ENCODE results near the gene CPNE5.
"Not testable (repeated sequence)": the region's sequence is repeated elsewhere in the genome, so short reads cannot be mapped to it uniquely, and the experiment has no call there.

Gene CPNE5

DNA sequence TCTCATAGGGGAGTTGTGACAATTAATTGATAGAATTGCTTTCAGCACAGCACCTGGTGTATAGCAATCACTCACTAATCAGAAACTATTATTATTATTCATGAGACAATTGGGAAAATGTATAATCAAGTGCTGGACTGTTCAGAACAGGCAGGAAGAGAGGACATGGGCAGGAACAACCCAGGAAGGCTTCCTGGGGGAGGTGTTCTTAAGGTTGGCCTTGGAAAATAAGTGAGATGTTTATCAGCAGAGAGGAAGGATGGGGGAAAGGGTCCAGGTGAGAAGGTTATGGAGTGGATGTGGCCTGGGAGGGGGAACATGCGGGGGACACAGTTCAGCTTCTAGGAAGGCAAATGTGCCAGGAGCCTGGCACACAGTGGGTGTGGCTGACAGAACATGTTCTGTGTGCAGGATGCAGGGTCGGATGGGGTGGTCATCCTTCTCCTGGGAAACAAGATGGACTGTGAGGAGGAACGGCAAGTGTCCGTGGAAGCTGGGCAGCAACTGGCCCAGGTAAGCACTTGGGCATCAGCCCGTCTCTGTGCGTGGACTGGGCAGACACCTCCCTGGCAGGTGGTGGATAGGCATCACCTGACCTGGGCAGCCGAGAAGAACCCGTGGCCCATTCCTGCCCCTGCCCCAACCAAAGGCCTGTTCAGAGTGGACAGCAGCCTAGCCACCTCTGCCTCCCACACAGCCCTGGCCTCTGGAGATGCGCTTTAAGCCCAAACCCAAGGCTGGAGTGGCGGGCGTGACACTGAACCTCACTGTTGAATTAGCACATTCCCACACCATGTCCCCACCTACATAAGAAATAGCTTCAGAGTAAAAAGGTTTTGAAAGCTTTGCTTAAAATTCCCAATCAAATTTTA lies 110.7 kb downstream of the CPNE5 start:
- no peak overlapping the region for H3K4me3 ChIP-seq (ENCODE audit: low read depth, low read length)

- H3K4me3 ChIP-seq (ENCODE audit: low read depth, low read length), result no peak overlapping the region
Measured at GRCh38 chr6:36727505-36728021, 111.7 kb downstream of the CPNE5 start.

DNA sequence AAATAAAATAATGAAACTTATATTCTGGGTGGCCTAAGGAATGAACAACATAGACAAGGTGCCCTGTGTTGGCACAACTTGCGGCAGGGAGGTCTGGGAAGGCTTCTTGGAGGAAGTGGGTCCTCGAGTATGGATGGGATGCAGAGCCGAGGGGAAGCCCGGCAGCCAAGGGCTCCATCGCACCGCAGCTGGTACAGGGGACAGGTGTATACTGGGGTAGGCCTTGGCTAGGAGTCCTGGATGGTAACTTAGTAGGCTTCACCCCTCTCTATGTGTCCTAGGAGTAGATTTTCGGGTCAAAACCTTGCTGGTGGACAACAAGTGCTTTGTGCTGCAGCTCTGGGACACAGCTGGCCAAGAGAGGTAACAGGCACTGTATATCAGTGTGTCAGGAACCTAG lies 113.7 kb downstream of the CPNE5 start:
- no peak overlapping the region for H3K4me3 ChIP-seq (ENCODE audit: low read depth, low read length)

DNA sequence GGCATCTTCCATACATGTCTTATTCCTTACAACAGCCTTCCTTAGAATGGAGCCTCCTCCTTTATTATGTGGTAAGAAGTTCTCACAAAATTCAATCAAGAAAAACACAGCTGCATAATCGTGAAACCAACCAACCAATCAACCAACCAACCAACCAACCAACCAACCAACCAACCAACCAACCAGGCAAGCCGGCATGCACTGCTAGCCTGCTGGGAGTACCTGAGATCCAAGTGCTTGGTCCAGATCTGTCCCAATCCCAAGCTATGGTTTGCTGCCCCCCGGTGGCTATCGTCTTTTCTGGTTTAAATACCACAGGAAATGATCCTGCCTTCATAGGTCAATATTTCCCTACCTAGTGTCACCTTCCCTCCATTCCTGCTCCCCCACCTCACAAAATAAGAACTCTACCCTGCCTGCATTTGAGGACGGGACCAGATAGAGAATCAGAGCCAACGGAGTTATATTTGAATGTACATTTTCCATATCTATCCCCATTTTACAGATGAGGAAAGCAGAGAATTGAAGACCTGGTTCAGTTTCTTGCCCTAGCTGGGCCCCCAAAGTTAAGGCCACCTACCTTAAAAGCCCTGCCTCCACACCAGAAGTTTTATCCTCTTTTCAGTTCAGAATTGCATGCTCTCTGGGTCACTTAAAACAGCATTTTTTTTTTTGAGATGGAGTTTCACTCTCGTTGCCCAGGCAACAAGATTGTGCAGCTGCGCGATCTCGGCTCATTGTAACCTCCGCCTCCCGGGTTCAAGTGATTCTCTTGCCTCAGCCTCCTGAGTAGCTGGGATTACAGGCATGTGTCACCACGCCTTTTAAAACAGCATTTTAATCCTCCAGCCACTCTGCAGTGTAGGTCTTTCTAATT lies 114.5 kb downstream of the CPNE5 start:
- H3K4me3 ChIP-seq (ENCODE audit: low read depth, low read length), result no peak overlapping the region

- not testable (repeated sequence) for H3K4me3 ChIP-seq (ENCODE audit: low read depth, low read length)
Measured at GRCh38 chr6:36723992-36724391, 115.3 kb downstream of the CPNE5 start.

DNA sequence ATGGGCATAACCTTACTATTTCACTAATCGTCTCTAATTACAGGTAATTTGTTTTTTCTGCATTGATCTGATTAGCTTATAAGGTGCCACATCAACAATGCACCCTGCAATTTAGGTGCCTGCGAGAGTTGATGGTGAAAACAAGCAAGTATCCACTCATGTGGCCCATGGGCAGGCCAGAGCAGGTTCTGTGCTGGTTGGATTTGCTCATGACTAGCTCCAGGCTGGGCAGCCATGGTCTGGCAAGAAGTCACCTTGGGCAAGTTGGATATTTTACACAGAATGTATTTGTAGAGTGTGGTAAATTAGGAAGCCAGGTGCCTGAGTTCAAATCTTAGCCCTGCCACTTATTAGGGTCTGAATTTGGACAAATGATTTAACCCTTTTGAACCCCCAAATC lies 116.4 kb downstream of the CPNE5 start:
- no peak overlapping the region for H3K4me3 ChIP-seq (ENCODE audit: low read depth, low read length)

GRCh38 chr6:36722365-36722764 lies 116.9 kb downstream of the CPNE5 start:
- H3K4me3 ChIP-seq (ENCODE audit: low read depth, low read length), result no peak overlapping the region

DNA sequence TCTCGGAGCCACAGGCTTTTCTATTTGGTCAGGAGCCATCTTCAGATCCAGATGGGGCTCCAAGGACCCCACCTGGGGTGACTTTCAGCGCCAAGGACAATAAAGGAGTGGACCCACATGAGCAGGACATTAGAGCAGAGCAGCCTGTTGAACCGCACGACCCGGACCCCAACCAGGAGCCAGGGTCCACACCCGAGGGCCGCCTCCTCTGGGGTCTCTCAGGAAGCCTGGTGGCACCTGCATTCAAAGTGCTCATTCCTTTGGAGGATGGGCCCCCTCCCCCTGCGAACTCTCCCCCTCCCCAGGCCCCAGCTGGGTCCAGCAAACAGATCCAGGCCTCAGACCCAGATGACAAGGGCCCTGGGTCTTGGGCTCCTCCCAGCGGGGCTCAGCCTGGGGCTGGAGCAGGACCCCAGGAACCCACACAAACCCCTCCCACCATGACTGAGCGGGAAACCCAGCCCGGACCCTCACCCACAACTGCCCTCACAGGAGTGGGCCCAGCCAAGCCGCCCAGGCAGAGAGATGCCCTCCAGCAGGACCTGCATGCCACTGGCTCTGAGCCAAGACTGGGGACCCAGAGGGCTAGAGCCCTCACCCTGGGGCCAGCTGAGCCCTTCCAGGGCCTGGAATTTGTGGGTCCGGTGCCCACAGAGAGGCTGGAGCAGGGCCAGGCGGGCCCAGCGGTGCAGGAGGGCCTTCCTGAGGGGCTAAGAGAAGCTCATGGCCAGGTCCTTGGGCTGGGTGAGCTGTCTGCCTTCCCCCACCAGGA lies 117.7 kb downstream of the CPNE5 start:
- H3K4me3 ChIP-seq (ENCODE audit: low read depth, low read length), result no peak overlapping the region

DNA sequence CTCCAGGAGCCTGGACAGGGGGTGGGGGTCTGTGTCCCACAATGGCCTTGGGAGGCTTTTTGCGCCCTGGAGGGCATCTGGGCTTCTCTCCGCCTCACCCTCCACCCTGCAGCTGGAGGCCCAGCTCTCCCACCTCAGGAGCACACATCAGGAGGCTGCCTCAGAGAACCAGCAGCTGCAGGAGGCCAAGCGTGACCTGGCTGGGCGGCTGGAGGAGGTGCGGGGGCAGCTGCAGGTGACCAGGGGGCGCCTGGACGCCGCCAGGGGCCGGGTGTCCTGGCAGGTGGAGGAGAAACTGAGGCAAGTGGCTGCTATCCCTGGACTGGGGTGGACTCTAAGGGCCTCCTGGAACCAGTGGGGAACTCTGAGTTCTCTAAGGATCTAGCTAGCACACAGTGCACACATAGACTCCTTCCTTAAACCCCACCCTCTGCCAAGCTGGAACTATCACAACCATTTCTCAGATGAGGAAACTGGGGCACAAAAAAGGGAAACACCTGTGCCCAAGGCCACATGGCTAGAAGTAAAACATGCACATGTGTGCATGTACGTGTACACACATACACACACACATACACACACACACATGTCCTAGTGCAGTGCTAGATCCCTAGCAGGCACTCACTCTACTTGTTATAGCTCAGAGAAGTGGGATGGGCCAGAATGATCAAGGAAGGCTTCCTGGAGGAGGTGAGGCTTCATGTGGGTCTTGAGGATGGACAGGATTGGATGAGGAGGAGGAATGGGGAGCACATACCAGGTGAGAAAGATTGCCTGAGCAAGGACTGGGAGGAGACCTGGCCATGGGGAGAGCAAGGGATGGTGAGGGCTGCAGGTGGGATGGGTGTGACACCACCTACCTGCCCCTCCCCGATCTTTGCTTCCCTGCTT lies 118.7 kb downstream of the CPNE5 start:
- H3K4me3 ChIP-seq (ENCODE audit: low read depth, low read length), result no peak overlapping the region

- no peak overlapping the region for H3K4me3 ChIP-seq (ENCODE audit: low read depth, low read length)
Measured at GRCh38 chr6:36719126-36719525, 120.1 kb downstream of the CPNE5 start.

DNA sequence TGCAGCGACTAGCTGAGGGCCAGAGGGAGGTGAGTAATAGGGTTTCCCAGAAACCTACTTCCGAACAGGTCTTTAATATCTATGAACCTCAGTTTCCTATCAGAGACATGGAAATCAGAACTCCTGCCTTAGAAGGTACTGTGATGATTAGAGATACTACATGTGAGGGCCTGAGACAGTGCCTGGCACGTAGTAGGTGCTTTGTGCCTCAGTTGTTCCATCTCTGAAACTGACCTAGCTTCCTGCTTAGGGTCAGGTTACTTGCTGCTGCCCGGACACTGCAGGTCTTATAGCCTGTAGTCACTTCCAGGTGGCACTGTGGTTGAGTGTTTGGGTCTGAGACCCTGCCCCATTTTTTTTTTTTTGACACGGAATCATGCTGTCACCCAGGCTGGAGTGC lies 120.7 kb downstream of the CPNE5 start:
- H3K4me3 ChIP-seq (ENCODE audit: low read depth, low read length), result no peak overlapping the region

DNA sequence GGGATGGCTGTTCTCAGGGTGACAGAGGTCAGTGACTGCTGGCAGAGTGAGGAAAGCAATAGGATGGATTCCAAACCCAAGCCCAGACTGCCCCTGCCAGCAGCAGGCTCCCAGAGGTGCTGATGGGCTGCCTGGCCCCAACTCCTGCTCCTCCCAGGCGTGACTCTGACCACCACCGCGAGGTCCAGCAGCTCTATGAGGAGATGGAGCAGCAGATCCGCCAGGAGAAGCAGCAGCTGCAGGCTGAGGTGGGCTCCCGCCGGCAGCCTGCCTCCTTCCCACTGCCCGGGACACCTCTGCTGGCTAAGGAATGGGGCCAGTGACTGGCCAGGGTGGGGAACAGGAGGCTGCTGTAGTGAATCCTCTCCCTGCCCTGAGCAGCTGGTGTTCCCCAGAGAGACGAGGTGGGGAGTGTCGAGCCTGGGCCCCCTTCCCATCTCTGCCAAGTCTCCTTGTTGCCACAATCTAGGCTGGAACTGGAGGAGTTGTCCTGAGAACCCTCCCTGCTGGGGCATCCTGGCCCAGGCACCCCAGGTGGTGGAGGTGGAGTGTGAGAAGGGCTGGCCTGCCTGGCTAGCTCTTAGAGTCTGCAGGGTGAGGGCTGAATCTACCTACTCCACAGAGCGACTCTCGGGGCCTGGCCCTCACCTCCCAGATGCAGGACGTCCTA lies 121.2 kb downstream of the CPNE5 start:
- H3K4me3 ChIP-seq (ENCODE audit: low read depth, low read length), result no peak overlapping the region

DNA sequence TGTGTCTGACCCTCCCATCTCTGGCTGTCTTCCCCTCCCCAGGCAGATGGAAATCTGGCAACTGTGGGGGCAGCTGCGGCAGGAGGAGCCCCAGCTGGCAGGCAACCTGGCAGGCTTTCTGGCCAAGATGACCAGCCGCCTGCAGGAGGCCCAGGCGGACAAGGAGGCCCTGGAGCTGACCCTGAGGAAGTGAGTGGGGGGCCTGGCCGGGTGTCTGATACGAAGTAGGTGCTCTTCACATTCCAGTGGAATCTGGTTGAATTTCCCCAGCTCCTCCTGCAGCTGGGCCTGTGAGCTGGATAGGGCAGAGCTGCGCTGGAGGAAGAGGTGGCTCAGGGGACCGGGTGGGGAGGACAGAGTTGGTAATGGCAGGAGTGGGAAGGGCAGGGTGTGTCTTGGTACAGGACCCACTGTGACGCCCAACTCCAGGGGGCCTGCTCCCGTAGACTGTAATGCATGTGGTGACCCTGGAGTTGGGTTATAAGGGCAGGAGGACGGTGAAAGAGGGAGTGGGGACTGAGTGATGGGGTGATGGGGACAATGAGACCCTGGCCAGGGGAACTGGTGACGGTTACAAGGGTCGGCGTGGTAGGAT lies 121.9 kb downstream of the CPNE5 start:
- H3K4me3 ChIP-seq (ENCODE audit: low read depth, low read length), result no peak overlapping the region

GRCh38 chr6:36716476-36717093 lies 122.7 kb downstream of the CPNE5 start:
- no peak overlapping the region for H3K4me3 ChIP-seq (ENCODE audit: low read depth, low read length)

- H3K4me3 ChIP-seq (ENCODE audit: low read depth, low read length), result no peak overlapping the region
Measured at GRCh38 chr6:36715469-36715868, 123.8 kb downstream of the CPNE5 start.

DNA sequence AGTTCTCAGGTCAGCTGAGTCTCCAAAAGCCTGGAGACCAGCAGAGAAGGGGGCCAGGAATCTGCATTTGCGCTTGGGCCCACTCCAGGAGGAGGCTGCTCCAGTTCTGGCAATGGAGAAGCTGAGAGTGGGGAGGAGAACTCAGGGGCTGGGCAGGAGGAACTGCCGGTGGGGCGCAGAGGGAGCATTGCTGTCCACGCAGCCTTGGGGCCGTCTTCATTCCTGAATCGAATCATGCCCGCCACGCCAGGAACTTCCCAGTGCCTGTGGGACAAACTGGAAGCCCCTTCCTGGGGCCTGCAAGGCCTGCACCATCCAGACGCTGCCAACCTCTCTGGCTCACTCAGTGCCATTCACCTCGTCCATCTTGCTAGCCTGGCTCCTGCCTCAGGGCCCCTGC lies 124.7 kb downstream of the CPNE5 start:
- H3K4me3 ChIP-seq (ENCODE audit: low read depth, low read length), result no peak overlapping the region

- no peak overlapping the region for H3K4me3 ChIP-seq (ENCODE audit: low read depth, low read length)
Measured at GRCh38 chr6:36713846-36714245, 125.4 kb downstream of the CPNE5 start.

DNA sequence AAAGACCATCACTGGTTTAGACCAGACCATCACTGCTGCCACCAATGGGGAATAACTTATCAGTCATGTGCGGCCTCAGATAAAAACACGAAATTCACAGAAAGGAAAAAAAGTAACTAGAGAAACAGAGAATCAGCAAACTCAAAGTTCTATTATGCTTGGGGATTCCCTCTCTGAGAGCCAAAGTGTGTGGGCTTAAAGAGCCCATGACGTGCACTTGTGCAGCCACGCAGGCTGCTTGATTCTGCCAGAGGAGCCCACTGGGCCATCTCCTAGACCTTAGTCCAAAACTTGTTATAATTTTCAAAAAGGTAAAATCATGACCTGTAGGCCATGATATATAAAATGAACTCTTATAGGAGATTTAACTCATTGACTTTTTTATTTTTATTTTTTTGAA lies 126.4 kb downstream of the CPNE5 start:
- no peak overlapping the region for H3K4me3 ChIP-seq (ENCODE audit: low read depth, low read length)

- no peak overlapping the region for H3K4me3 ChIP-seq (ENCODE audit: low read depth, low read length)
Measured at GRCh38 chr6:36706339-36706738, 132.9 kb downstream of the CPNE5 start.
